Measurements from ENCODE around the gene VTI1A.
"Not testable (repeated sequence)": the region's sequence is repeated elsewhere in the genome, so short reads cannot be mapped to it uniquely, and the experiment has no call there.

The VTI1A gene

GRCh38 chr10:112731450-112731849 is 284.4 kb downstream of the VTI1A start:
- DNase-seq: not testable (repeated sequence)

- no peak for DNase-seq
Measured at GRCh38 chr10:112732277-112732921, 285.4 kb downstream of the VTI1A start.

GRCh38 chr10:112735041-112735695 is 288.2 kb downstream of the VTI1A start:
- DNase-seq: no peak

DNA sequence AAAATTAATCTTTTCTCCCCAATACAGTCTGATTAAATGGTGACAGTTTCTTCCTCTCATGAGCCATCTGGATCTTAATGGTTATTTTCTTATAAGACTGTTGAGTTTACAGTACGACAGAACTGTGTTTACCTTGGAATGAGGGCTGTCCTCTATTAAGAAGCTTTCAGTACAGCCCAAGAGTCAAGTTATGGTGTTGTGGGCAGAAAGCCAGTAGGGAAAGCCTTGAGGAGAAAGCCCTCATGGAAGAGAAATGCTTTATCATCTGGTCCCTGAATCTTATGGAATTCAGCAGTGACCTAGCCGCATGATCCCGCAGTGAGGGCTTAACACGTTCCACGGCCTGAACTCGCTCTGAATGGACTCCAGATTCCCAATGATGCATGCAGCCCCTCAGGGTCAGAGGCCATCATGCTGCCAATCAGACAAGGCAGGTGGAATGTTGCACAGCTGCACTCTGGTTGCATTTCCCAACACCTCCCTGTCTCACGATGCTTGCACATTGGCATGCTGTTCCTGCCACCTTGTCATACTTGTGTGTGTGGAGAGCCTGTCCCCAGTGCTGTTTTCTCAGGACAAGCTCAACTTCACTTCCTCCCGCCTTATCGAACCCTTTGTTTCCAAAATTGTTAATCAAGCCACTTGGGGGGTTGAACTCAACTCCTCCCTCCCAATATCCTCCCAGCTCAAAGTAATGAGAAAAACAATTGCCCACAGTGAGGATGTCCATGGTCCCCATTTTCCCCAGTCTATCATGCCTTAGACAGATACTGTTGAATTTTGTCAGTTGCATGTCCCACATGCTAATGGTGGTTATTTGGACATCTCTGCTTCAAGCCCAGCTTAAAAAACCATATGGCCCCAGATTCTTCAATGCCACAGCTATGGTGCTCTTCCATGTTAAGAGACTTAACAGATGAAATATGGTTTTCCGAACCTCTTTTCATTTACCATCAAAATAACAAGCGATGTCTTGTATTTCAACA is 291.9 kb downstream of the VTI1A start:
- DNase-seq: no peak

GRCh38 chr10:112739592-112740353 is 292.8 kb downstream of the VTI1A start:
- DNase-seq: no peak

GRCh38 chr10:112741830-112742402 is 294.9 kb downstream of the VTI1A start:
- DNase-seq: no peak

DNA sequence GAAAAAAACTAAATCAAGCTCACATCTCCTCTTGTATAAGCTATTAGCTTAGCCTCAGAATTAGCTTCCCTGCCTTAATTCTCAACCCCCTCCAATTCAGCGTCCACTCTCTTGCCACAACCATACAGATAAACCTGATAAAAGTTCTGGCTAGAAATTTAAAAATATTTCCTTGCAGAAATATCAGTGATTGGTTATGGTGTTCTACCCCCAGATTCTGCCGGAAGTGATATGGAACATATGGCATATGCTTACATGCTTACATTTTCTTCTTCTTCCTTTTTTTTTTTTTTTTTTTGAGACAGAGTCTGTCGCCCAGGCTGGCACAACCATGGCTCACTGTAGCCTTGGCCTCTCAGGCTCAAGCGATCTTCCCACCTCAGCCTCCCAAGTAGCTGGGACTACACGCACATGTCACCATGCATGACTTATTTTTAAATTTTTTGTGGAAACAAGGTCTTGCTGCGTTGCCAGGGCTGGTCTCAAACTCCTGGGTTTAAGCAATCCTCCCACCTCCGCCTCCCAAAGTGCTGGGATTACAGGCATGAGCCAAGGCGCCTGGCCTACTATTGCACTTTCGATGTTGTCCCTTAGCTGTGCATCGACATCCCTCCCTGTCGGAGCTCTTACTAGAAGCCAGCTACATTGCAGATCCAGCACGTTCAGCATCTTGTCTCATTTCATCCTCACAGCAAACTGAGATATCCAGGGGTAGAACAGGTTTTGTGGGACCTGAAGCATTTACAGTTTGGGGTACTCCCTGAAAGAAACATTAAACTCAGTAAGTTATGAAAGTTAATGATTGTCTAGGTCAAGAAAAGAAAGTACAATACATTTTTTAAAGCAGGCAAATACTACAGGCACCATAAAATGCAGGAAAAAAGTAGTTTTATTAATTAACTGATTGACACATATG is 297.4 kb downstream of the VTI1A start:
- no peak for DNase-seq

DNA sequence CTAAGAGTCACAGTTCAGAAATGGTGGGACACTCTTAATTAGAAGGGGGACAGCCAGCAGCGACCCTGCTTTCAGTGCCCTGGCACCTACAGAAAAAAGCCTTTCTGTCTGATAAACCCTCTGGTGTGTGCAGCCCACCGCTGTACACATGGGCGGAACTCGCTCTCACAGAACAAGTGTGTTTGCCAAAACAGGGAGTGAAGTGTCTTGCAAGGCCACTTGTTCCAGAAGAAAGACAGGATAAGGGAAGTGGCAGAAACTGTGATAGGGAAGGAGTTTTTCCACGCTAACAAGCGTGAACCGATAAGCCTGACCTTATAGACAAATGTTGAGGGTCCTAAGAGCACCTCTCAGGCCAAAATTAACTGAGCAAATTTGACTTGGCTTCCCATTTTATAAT is 299.3 kb downstream of the VTI1A start:
- DNase-seq: no peak

GRCh38 chr10:112750427-112751167 is 303.6 kb downstream of the VTI1A start:
- DNase-seq: no peak

- DNase-seq: no peak
Measured at GRCh38 chr10:112751651-112752050, 304.6 kb downstream of the VTI1A start.

GRCh38 chr10:112752288-112752687 is 305.3 kb downstream of the VTI1A start:
- no peak for DNase-seq

- DNase-seq: no peak
Measured at GRCh38 chr10:112753961-112754411, 307.0 kb downstream of the VTI1A start.

GRCh38 chr10:112755446-112756234 is 308.6 kb downstream of the VTI1A start:
- DNase-seq: no peak

DNA sequence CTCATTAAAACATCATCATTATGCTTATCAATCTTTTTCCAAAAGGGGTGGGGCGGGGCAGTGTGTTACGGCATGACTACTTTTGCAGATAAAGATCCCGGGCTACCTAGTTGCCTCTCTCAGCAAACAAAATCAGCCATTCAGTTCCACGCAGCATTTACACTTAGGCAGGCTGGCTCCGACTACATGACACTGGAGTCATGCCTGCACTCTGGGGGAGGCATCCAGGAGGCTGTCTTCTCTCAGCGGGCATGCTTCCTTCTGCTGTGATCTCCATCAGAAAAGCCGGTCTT is 309.2 kb downstream of the VTI1A start:
- DNase-seq: no peak

DNA sequence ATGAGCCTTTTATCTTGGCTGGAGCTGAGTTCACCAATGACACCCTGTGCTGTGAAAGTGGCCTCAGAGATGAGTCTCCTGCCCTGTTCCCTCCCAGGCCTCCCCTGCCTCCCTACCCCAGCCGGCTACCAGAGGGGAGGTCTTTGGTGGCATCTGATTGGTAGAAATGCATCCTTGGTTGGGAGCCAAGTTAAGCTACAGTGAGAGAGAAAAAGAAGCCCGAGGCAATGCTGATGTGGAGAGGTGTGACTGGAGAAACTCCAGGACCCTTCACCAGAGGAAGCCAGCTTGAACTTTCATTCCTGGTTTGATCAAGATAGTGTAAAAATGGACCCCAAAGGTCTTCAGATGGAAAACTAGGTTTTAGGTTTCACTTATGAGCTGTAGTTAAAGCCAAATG is 311.9 kb downstream of the VTI1A start:
- no peak for DNase-seq

GRCh38 chr10:112759496-112759895 is 312.5 kb downstream of the VTI1A start:
- no peak for DNase-seq

- DNase-seq: no peak
Measured at GRCh38 chr10:112761256-112761655, 314.2 kb downstream of the VTI1A start.

GRCh38 chr10:112763916-112764520 is 317.0 kb downstream of the VTI1A start:
- DNase-seq: no peak

DNA sequence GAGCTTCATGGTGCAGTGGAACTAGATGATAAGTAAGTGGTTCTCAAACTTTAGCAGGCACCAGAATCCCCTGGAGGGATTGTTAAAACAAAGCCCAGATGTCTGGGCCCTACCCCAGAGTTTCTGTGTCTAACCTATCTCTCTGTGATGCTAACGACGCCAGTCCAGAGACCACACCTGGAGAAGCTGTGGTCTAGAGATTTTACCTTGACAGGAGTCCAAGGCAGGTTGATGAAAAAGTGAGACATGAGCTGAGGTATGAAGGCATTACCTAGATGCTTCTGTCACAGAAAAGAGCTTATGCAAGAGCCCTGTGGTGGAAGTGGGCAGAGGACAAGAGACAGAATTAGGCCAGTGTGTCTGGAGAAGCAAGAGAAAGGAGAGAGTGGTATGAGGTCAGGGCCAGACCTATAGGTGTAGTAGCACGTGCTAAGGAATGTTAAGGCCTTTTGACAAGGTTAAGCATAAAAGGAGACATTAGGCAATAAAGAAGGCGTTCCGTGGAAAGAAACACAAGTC is 318.8 kb downstream of the VTI1A start:
- DNase-seq: no peak
